ENCODE results near the gene TADA1.

DNA sequence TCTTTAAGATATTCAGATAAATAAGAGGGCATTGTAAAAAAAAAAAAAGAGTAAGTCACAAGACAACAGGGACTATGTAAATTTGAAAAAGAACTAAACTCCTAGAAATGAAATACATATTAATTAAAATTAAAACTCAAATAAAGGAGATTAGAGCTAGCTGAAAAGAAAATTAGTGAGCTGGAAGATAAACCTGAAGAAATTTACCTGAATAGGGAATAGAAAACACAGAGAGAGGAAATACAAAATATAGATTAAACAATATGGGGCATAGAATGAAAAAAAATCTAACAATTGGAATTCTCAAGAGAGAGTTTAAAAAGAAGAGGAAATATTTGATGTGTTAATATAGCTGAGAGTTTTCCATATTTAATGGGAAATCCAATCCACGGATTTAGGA, 35.6 kb upstream of the TADA1 start:
- TF ChIP-seq EZH2 (IDR thresholded peaks at IDR 0.05; ENCODE audit: borderline replicate concordance, low read depth, low read length, severe bottlenecking) (no peak), CTCF (IDR thresholded peaks at IDR 0.05; ENCODE audit: borderline replicate concordance, extremely low read depth, low read length, poor library complexity, severe bottlenecking) (no peak)
